ENCODE measurements around the gene KRCC1. TPM values are rescaled to one million over a fixed set of nuclear protein-coding genes. Genes with fewer than 3 reads are reported as not detected.
A peak's percentile ranks its signal among the peaks of the same experiment; 100 is the strongest.

Gene KRCC1
- 10 to 100 TPM; 35.8 to 75.8 (median 60.9) TPM for polyA plus RNA-seq (ENCODE audit: low read depth in 6 of 6)

- ATAC-seq (ENCODE audit: low read depth in 2 of 2) (peak; percentile 93 to 94), DNase-seq (peak; percentile 96)
- H3K27ac Mint-ChIP-seq = peak within 1 kb of the TSS; percentile 97 to 99 (median 98)
- H3K4me1 Mint-ChIP-seq = peaks cover 34 to 40% (median 34%) of the 10 kb centered on the region in 3 donors
- H3K27me3 Mint-ChIP-seq = no peaks in the 10 kb centered on the region
- H3K4me3 Mint-ChIP-seq = peak within 1 kb of the TSS; percentile 92 to 99 (median 97)
- H3K9me3 Mint-ChIP-seq = no peaks in the 10 kb centered on the region
- peaks cover 0 to 7% of the 10 kb centered on the region in 2 donors for H3K36me3 Mint-ChIP-seq
These were observed at the start of gene KRCC1 for GRCh38 chr2:88055371-88056128. KRCC1 (minus strand) TSS chr2:88055783; CDS start chr2:88028563, 27,220 bp downstream.

DNA sequence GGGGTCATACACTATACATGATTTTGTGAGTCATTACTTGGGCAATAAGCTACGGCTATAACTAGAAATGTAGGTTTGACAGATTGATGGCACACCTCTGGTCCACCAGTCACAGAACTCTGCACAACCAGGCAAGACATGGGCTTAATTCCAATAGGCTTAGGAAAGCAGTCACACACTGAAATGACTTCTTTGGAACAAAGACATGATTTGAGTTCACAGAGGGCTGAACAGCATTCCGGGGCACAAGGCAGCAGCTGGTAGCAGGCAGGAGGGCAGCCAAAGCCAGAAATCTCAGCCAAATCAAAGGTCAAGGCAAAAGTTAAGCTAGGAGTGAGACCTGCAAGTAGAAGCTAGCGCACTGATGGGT lies 44.9 kb upstream of the KRCC1 start:
- Mint-ChIP-seq H3K36me3 (no peaks in the 10 kb centered on the region), H3K27me3 (peaks cover 0 to 13% (median 12%) of the 10 kb centered on the region in 3 donors), H3K4me1 (no peaks in the 10 kb centered on the region), H3K9me3 (peaks cover 0 to 2% (median 0%) of the 10 kb centered on the region in 7 donors), H3K4me3 (no peak overlapping the region), H3K27ac (no peak overlapping the region)
- DNase-seq = no peak
- no peak for ATAC-seq (ENCODE audit: low read depth in 2 of 2)

DNA sequence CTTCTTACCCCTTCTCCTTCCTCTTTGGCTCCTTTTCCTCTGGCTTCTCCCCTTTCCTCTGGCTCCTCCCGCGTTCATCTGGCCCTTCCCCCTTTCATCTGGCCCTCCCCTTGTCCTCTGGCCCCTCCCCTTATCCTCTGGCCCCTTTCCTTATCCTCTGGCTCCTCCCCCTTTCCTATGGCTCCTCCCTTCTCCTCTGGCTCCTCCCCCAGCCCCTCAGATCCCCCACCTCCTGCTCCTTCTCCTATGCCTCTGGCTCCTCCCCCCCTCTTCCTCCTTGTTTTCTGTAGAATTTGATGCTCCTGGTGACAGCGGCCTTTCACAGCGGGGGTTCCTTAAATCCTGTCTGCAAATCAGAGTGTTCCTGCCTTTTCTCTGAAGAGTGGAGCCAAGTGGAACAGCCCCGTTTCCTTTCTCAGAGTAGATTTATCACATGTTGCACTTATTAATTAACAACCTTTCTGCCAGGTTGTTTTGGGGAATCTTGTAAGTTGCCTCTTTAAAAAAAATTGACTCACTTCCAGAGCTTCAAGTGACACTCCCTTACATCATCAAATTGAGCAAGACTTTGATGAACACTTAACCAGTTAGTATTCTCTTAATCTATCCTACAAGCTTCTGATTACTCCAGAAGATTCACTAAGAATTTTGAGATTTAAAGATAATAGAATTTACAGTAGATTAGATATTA lies 44.4 kb upstream of the KRCC1 start:
- DNase-seq (no peak), ATAC-seq (ENCODE audit: low read depth in 2 of 2) (no peak)
- Mint-ChIP-seq H3K27me3 (peaks cover 0 to 13% (median 12%) of the 10 kb centered on the region in 3 donors), H3K27ac (peak overlapping the region in 1 of 6 donors; percentile 8), H3K9me3 (peaks cover 0 to 2% (median 0%) of the 10 kb centered on the region in 7 donors), H3K4me3 (no peak overlapping the region), H3K4me1 (no peaks in the 10 kb centered on the region), H3K36me3 (no peaks in the 10 kb centered on the region)

- Mint-ChIP-seq H3K4me3 (no peak overlapping the region), H3K9me3 (peaks cover 0 to 2% (median 0%) of the 10 kb centered on the region in 7 donors), H3K36me3 (no peaks in the 10 kb centered on the region), H3K4me1 (no peaks in the 10 kb centered on the region), H3K27me3 (peaks cover 0 to 12% (median 7%) of the 10 kb centered on the region in 3 donors), H3K27ac (no peak overlapping the region)
- no peak for ATAC-seq (ENCODE audit: low read depth in 2 of 2)
- DNase-seq = no peak
These were observed 42.9 kb upstream of the KRCC1 start for GRCh38 chr2:88098558-88098900.

DNA sequence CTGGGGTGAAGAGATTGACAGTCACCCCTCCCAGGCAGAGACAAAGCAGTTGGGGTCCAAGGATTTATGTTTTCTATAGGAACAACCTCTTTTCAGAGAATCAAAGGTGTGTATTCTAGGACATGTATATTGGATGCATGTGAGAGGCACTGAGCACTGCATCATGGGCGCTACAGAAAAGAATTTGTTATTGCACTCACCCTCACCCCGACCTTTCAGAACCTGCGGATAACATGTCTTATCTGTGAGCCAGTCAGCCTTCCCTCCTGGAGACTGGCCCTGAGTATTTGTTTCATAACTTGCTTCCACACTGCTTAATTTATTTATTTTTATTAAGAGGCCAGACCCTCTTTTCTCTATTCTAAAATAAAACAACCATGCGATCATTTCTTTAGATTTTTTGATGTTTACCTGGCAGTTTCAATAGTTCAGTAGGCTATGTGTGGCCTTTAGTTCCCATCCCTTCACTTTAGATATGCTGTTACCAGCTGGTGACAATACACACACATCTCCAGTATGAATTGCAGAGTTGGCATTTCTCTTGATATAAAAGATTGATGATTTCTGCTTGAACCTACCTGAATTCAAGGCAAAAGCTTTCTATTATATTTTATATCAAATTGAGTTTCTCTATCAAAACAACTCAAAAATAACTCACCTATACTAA lies 42.4 kb upstream of the KRCC1 start:
- no peaks in the 10 kb centered on the region for H3K4me1 Mint-ChIP-seq
- DNase-seq (no peak), ATAC-seq (ENCODE audit: low read depth in 2 of 2) (no peak)
- no peaks in the 10 kb centered on the region for H3K36me3 Mint-ChIP-seq
- peaks cover 0 to 9% (median 7%) of the 10 kb centered on the region in 3 donors for H3K27me3 Mint-ChIP-seq
- no peak overlapping the region for H3K4me3 Mint-ChIP-seq
- H3K27ac Mint-ChIP-seq = no peak overlapping the region
- peaks cover 0 to 2% (median 0%) of the 10 kb centered on the region in 7 donors for H3K9me3 Mint-ChIP-seq

DNA sequence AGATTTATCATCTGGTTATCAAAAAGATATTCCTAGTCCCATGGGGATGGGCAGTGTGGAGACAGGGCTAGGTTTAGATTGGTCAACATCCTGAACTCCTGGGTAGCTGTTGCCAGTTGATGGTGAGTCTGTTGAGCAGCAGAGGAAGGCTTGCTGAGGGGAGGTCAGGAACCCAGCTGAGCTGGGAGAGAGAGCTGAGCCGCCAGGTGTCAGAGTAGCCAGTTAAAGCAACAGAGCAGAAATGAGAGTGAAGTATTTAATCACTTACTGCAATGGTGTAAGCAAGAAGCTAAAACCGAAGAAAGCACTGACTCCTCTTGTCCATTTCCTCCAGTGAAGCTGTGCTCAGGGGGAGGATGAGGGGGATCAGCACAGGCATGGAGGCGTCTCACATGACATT lies 41.6 kb upstream of the KRCC1 start:
- no peak for ATAC-seq (ENCODE audit: low read depth in 2 of 2)
- Mint-ChIP-seq H3K36me3 (no peaks in the 10 kb centered on the region), H3K27ac (no peak overlapping the region), H3K4me1 (peaks cover 0 to 2% (median 0%) of the 10 kb centered on the region in 3 donors), H3K9me3 (peaks cover 0 to 2% (median 0%) of the 10 kb centered on the region in 7 donors), H3K27me3 (peaks cover 0 to 7% (median under 1%) of the 10 kb centered on the region in 3 donors), H3K4me3 (peak overlapping the region in 1 of 8 donors; percentile 30)
- DNase-seq = no peak

GRCh38 chr2:88096708-88097107 lies 41.1 kb upstream of the KRCC1 start:
- Mint-ChIP-seq H3K36me3 (no peaks in the 10 kb centered on the region), H3K27ac (no peak overlapping the region), H3K4me3 (no peak overlapping the region), H3K9me3 (peaks cover 0 to 2% (median 0%) of the 10 kb centered on the region in 7 donors), H3K27me3 (peaks cover 0 to 7% (median 0%) of the 10 kb centered on the region in 3 donors), H3K4me1 (peaks cover 0 to 6% (median 3%) of the 10 kb centered on the region in 3 donors)
- DNase-seq = no peak
- ATAC-seq (ENCODE audit: low read depth in 2 of 2) = no peak

GRCh38 chr2:88095022-88095421 lies 39.4 kb upstream of the KRCC1 start:
- peaks cover 0 to 2% (median 0%) of the 10 kb centered on the region in 7 donors for H3K9me3 Mint-ChIP-seq
- H3K36me3 Mint-ChIP-seq = no peaks in the 10 kb centered on the region
- peaks cover 13 to 23% (median 20%) of the 10 kb centered on the region in 3 donors for H3K4me1 Mint-ChIP-seq
- H3K27ac Mint-ChIP-seq = no peak overlapping the region
- H3K4me3 Mint-ChIP-seq = no peak overlapping the region
- ATAC-seq (ENCODE audit: low read depth in 2 of 2) = no peak
- no peaks in the 10 kb centered on the region for H3K27me3 Mint-ChIP-seq
- DNase-seq = no peak

DNA sequence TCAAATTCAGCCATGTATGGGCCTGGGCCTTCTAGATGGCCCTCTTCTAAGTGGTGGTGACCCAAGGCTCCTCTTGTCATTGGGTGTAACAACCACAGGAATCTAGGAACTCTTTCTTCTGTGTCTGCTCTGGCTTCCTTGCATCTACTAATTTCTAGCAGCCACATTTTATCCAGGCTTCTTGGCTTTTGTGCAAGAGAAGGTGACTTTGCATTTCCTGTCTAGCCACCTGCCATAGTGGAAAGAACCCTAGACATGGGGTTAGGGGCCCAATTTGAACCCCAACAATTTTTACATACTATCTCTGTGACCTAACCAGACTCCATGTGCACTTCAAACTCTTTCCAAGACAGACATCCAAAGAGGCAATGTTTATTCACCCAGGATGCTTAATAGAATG lies 37.2 kb upstream of the KRCC1 start:
- peaks cover 13 to 28% (median 23%) of the 10 kb centered on the region in 3 donors for H3K4me1 Mint-ChIP-seq
- H3K27me3 Mint-ChIP-seq = no peaks in the 10 kb centered on the region
- H3K9me3 Mint-ChIP-seq = no peaks in the 10 kb centered on the region
- H3K27ac Mint-ChIP-seq = no peak overlapping the region
- peak overlapping the region in 1 of 8 donors; percentile 25 for H3K4me3 Mint-ChIP-seq
- ATAC-seq (ENCODE audit: low read depth in 2 of 2) = no peak
- DNase-seq = no peak
- no peaks in the 10 kb centered on the region for H3K36me3 Mint-ChIP-seq

DNA sequence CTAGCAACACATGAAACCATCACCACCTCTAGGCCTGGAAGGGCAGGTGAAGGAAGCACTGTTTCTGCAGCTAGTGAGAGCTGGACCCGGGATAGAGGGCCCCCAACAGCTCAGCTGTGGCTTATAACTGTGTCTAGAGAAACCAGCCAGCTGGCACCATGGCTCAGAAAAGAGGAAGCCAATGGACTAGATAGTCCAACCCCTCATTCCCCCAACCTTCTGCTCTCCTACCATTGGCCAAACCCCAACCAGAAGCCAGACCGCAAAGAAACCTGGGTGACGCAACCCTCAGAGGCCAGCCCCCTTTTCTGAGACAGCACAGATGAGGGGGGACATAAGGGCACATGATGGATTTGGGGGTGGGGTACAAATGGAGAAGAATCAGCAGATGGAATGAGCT lies 36.4 kb upstream of the KRCC1 start:
- DNase-seq = peak; percentile 6
- H3K9me3 Mint-ChIP-seq = no peaks in the 10 kb centered on the region
- H3K4me1 Mint-ChIP-seq = peaks cover 13 to 28% (median 23%) of the 10 kb centered on the region in 3 donors
- no peaks in the 10 kb centered on the region for H3K36me3 Mint-ChIP-seq
- no peak overlapping the region for H3K4me3 Mint-ChIP-seq
- H3K27ac Mint-ChIP-seq = no peak overlapping the region
- peak; percentile 70 to 84 for ATAC-seq (ENCODE audit: low read depth in 2 of 2)
- no peaks in the 10 kb centered on the region for H3K27me3 Mint-ChIP-seq

- peak in 1 of 2 donors; percentile 52 for ATAC-seq (ENCODE audit: low read depth in 2 of 2)
- peak overlapping the region; percentile 18 to 94 (median 60) for H3K27ac Mint-ChIP-seq
These were observed 35.1 kb upstream of the KRCC1 start for GRCh38 chr2:88090446-88091283.

GRCh38 chr2:88088999-88089398 lies 33.4 kb upstream of the KRCC1 start:
- no peaks in the 10 kb centered on the region for H3K27me3 Mint-ChIP-seq
- DNase-seq (no peak), ATAC-seq (ENCODE audit: low read depth in 2 of 2) (no peak)
- H3K4me3 Mint-ChIP-seq = peak overlapping the region in 1 of 8 donors; percentile 20
- H3K4me1 Mint-ChIP-seq = peaks cover 13 to 28% (median 23%) of the 10 kb centered on the region in 3 donors
- no peaks in the 10 kb centered on the region for H3K9me3 Mint-ChIP-seq
- H3K36me3 Mint-ChIP-seq = no peaks in the 10 kb centered on the region
- no peak overlapping the region for H3K27ac Mint-ChIP-seq

More at GRCh38 chr2:88090446-88091283, 35.1 kb upstream of the KRCC1 start:
- peaks cover 13 to 28% (median 23%) of the 10 kb centered on the region in 3 donors for H3K4me1 Mint-ChIP-seq
- H3K27me3 Mint-ChIP-seq = no peaks in the 10 kb centered on the region
- peak overlapping the region in 7 of 8 donors; percentile 7 to 60 (median 39) for H3K4me3 Mint-ChIP-seq
- no peaks in the 10 kb centered on the region for H3K9me3 Mint-ChIP-seq
- no peaks in the 10 kb centered on the region for H3K36me3 Mint-ChIP-seq
- DNase-seq = no peak
